ENCODE results near the gene TRIM54.
A peak's percentile ranks its signal among the peaks of the same experiment; 100 is the strongest.
"Not testable (repeated sequence)": the region's sequence is repeated elsewhere in the genome, so short reads cannot be mapped to it uniquely, and the experiment has no call there.

The TRIM54 gene

DNA sequence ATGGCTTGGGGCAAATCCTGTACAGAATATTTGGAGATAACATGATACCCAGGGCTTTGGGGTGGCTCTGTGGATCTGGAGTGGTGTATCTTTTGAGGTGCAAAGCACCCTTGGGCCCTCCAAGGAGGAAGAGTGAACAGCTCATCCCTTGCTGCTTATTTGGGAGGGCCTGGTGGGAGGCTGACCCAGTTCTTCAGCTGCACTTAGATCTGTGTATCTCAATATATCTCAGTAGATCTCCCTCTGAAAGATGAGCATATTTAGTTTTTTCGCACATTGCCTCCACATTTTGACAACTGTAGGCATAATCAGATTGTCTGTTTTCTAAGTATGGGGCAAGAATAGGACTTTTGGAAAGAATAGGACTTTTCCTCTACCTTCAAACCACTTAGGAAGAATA, 2.8 kb downstream of the TRIM54 start:
- no peak for DNase-seq (ENCODE audit: low spot score)

DNA sequence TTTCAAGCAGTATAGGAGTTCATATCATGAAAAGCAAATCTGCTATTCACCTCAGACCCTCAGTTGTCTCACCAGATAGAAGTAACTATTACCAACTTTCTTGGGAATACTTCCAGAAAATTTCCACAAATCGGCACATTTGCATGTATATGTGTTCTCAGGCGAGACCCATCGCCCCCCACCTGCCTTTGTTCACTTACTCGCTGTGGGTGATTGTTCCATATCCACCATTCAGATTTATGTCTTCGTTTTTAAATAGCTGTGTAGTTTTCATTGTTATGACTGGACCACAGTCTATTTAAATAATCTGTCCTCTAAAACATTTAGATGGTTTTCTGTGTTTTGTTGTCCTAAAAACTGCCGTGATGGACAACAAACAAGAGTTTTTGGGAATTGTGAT, 3.3 kb downstream of the TRIM54 start:
- no peak for DNase-seq (ENCODE audit: low spot score)

DNA sequence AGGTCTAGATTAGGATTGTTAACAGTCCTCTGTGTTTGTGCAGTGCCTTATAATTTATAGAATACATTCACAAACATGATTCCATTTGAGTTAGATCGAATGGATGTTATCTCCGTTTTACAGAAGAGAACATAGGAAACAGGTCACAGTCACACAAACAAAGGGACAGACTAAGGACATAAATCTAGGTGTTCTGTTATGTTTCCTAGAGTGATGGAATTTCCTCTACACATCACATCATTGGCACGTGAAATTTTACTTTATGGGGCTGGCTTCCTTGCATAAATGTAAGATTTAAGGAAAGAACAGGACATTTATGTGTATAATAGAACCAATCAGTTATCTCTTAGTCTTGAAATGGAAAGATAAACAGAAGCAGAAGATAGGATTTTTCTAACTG, 6.4 kb downstream of the TRIM54 start:
- DNase-seq (ENCODE audit: low spot score), result no peak

DNA sequence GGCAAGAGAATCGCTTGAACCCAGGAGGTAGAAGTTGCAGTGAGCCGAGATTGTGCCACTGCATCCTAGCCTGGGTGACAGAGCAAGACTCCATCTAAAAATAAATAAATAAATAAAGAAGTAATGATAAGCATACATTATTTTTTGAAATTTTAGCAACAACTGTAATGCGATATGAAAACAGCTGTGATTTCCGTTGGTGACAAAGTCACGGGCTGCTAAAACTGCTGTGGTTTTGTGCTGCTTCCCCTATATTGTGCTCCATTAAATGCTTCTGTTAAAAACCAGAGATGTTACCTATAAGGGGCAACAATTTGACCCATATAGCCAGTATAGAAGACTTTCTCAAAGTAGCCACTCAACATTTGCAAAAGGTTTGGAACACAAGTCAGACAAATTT, 8.3 kb downstream of the TRIM54 start:
- DNase-seq (ENCODE audit: low spot score), result no peak

DNA sequence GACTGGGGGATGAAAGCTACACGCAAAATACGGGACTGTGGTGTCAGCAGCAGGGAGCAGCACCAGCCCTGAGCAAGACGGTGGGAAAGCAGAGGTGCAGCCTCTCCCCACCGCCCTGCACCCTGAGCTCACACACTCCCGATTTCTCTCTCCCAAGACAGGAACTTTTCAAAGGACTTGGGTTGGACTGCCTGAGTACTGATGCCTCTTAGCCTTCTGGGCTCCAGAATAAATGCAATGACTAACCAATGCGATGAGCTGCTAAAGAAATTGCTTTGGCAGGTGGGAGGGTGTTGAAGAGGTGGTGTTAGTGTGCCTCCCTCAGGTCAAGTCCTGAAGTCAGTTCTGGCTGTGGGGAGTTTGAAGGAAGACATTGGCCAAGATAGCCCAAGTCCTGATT, 9.6 kb downstream of the TRIM54 start:
- peak; percentile 34 for DNase-seq (ENCODE audit: low spot score)

DNA sequence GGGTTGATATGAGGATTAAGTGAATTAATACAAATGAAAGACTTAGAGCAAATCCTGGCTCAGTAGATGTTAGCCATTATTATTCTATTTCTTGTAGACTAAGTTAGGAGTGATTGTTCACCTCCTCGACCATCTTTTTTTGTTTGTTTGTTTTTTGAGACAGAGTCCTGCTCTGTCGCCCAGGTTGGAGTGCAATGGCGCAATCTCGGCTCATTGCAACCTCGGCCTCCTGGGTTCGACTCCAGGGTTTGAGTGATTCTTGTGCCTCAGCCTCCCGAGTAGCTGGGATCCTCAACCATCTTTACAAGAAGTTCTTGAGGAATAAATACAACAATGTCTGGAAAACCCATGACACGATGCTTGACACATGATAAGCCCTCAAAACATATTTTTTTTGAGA, 12.7 kb downstream of the TRIM54 start:
- DNase-seq (ENCODE audit: low spot score), result no peak

DNA sequence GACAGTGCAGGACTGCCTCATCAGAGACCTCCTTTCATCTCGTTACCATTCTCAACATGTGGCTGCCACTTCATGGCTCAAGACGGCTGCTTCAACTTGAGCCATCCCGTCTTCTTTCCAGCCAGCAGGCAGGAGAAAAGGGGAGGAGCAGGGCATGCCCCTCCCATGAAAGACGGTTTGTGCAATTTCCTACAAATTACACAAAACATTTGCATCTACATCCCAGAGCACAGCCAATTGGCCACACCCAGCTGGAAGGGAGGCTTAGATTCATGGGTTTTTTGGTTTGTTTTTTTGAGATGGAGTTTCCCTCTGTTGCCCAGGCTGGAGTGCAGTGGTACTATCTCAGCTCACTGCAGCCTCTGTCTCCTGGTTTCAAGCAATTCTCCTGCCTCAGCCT, 14.3 kb downstream of the TRIM54 start:
- no peak for DNase-seq (ENCODE audit: low spot score)

DNA sequence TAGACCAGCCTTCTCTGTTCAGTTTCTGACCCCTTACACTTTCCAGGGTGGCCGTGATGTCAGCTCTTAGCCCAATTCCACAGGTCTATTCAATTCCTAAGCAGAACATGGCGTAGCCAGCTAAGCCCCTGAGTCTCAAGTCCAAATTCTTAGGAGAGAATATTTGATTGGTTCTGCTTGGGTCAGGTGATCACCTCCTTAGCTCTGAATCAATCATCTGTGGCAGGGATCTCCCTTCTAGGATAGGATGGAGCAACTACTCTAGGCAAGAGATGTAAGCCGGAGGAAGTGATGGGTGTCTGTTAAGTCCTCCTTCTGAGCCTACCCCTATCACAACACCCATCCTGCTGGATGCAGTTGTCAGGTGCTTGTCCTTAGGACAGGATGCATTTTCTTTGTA, 15.0 kb downstream of the TRIM54 start:
- no peak for DNase-seq (ENCODE audit: low spot score)

DNA sequence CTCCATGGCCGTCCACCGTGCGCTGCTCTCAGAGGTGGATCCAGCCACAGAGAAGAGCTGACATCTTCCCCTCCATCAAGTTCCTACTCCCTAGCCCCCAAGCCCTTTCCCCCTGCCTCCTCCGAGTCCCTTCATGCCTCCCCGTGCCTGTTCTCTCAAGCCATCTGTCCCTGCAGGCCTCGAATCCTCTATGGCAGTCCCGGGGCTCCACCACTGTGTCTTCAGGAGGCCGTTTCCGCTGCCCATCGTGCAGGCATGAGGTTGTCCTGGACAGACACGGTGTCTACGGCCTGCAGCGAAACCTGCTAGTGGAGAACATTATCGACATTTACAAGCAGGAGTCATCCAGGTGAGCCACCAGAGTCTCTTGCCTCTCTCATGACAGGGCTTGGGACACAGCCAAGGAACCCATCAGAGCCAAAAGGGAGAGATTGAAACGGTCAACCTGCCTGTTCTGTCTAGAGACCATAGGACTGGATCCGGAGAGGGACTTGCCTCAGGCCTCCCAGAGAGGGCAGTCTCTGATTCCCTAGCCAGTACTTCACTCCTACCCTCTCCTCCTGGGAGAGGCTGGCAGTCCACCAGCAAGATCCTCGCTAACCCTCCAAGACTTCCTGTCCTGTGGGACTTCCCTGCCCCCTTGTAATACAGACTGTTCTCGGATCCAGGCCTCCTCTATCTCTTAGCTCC, 16.3 kb downstream of the TRIM54 start:
- DNase-seq (ENCODE audit: low spot score), result no peak

DNA sequence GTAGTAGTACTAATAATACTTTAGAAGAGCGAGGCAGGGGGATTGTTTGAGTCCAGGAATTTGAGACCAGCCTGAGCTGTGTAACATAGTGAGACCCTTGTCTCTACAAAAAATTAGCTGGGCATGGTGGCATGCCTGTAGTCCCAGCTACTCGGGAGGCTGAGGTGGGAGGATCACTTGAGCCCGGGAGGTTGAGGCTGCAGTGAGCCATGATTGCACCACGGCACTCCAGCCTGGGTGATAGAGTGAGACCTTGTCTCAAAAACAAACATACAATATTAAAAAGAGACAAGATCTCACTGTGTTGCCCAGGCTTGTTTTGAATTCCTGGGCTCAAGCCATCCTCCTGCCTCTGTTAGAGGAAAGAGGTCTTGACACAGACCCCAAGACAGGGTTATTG, 18.4 kb downstream of the TRIM54 start:
- DNase-seq (ENCODE audit: low spot score), result not testable (repeated sequence)

DNA sequence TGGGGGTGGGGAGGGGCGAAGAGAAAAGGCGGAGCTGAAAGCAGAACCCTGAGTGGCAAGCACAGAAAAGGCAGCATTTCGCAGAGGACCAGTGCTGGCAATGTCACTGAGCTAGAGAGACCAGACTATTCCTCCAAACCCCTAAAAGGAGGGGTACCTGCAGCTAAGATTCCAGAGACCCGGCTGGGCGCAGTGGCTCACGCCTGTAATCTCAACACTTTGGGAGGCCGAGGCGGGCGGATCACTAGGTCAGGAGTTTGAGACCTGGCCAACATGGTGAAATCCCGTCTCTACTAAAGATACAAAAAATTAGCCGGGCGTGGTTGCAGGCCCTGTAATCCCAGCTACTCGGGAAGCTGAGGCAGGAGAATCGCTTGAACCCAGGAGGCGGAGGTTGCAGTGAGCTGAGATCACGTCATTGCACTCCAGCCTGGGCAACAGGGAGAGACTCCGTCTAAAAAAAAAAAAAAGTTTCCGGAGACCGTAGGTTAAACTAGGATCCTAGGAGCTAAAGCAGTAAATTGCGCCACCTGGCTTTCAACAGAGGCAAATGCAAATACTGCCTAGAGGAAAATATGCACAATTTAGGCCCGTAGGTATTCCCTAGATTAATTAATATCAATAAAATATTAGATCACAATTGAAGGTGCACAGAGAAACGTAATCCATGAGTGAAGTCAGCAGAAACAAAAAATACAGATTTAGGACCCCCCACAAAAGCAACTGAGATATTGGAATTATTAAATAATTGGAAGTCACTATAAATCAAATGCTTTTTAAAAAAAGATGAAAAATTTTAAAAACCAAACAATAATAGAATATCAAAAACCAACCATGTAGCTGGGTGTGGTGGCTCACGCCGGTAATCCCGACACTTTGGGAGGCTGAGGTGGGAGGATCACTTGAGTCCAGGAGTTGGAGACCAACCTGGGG, 21.1 kb downstream of the TRIM54 start:
- DNase-seq (ENCODE audit: low spot score), result peak; percentile 82

DNA sequence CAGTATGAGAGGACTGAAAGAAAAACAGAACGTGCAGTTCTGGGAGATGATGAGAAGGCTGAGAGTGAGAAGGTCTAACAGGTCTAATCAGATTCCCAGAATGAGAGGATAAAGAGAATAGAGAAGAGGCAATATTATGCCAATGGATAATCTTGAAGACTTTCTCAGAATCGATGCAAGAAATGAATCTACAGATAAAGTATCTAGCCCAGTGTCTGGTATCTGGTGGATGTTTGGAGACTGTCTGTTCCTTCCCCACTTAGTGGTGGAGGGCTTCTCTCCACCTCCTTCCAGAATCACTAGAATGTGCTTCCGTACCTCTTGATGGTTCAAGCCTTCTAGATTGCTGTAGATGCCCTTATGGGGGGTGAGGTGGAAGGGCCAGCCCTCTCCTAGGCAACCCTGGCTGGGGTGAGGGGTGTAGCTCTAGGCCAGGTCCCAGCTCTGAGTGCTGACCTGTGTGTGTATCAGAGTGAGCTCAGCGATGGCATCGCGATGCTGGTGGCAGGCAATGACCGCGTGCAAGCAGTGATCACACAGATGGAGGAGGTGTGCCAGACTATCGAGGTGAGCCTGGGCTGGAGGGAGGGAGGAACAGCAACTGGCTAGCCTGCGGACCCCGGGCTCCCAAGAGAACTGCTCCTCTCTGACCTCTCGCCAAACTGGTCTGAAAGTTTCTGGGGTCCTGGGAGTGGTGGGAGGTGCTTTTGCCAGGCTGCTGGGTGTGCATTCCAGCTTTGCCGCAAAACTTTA, 22.4 kb downstream of the TRIM54 start:
- no peak for DNase-seq (ENCODE audit: low spot score)

DNA sequence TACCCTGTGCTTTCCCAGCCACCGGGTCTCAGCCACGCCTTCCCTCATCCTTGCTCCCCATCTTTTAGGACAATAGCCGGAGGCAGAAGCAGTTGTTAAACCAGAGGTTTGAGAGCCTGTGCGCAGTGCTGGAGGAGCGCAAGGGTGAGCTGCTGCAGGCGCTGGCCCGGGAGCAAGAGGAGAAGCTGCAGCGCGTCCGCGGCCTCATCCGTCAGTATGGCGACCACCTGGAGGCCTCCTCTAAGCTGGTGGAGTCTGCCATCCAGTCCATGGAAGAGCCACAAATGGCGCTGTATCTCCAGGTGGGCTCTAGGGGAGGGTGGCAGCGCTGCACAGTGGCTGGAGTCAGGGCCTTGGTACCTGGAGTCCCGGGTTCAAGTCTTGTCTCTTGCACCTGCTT, 23.3 kb downstream of the TRIM54 start:
- no peak for DNase-seq (ENCODE audit: low spot score)

DNA sequence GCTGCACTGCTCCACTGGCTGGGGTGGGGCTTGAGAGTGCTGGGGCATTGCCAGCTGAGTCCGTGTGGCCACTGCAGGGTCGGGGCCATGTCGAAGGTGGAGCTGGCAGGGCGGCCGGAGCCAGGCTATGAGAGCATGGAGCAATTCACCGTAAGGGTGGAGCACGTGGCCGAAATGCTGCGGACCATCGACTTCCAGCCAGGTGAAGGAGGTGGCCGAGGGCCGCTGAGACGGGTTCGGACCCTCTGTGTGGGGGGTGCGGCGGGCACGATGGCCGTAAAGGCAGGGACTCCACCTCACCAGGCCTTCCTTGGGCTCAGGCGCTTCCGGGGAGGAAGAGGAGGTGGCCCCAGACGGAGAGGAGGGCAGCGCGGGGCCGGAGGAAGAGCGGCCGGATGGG, 23.9 kb downstream of the TRIM54 start:
- DNase-seq (ENCODE audit: low spot score), result no peak

DNA sequence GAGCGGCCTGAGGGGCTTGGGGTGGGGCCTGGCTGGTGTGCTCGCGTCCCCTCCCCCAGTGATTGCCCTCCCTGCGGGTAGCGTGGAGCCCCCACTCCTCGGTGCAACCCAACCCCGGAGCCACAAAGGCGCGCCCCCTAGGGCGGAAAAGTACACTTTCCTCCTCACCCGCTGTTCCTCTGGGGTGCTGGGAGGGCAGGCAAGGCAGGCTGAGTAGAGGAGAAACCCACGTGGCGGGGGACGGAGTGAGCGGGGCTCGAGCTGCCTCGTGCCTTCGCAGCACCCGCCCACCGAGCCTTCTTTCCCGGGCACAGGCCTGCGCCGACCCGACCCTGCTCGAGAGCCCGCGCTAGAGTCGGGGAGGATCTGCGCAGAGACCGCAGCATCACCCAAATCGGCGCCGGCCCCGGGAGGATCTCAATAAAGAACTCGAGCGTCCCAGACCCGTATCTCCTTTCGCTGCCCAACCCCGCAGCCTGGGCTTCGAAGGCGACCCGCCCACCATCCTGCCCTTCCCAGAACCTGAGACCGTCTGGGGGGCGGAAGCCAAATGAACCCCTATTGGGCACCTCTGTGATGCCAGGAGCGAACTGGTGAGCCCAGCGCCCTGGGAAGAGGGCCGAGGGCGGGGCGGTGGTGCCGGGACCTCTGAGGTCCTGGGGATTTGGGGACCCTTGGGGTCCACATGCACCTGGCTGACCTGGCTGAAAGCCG, 24.5 kb downstream of the TRIM54 start:
- no peak for DNase-seq (ENCODE audit: low spot score)

DNA sequence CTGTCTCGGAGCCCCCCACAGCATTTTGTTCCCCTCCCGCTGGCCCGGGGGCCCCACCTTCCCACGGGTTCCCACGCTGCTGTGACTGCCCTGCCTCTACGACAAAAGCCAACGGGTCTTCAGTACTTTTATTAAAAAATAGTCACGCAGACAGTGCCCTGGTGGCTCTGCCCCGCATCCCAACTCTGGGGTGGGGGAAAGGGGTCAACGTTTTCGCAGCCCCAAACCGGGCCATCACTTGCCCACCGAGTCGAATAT, 25.0 kb downstream of the TRIM54 start:
- DNase-seq (ENCODE audit: low spot score), result no peak

DNA sequence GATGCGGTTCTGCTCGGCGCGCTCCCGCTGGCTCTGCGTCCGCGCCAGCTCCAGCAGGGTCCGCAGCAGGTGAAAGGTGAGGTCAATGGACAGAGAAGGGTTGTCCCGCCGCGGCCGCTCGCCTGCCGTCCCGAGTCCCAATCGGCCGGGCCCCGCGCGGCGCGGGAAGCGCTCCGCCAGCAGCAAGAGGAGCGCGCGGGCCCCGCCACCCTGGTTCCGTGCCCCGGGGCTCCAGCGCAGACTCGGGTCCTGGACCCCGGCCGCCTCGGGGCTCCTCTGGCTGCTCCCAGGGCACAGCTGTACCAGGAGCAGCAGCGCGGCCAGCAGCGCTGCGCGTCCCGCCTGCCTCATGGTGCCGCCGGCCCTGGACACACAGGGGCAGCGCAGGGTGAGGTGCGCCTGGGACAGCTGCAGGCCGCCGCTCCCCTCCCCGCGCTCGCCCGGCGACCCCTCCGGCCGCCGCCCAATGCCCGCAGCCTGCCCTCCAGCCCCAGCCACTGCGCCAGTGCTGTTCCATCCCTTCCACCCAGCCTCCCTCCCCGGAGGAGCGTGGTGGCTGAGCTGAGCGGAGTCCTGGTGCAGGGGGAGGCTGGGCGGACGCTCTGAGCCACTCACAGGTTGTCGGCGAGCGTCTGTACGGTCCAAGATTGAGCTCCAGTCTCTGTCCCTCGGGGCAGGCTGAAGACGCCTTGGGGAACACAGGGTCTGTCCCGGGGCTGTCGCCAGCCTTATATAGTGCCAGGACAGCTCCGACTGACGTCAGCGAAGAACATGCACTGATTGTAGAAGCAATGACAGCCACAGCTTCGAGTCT, 25.5 kb downstream of the TRIM54 start:
- DNase-seq (ENCODE audit: low spot score), result no peak

DNA sequence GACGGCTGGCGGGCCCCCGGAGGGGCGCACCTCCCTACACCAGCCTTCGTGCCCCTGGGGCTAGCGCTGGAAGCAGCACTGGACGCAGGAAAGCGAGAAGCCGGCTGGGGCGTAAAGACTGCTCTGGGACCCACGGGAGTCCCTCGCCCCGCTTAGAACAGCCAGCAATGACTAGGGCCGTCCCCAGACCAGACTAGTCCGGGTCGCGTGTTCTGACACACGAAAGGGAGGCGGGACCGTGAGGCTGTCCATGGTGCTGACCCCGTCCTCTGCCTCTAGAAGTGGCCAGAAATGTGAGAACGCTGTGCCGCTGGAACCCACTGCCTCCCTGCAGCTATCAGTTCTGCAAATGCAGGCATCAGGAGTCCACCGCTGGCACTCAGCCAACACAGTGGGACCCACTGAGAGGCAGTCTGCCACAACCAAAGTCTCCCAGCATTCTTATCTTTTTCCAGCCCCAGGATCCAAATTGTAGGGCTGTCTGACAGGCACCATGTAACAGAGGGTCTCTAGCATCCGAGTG, 26.2 kb downstream of the TRIM54 start, which contains the start of gene UCN:
Gene UCN, minus strand, starts transcription at position 87 of the 523 bp plus-strand sequence. CDS start 550 bp downstream, outside the sequence.
- DNase-seq (ENCODE audit: low spot score), result no peak

DNA sequence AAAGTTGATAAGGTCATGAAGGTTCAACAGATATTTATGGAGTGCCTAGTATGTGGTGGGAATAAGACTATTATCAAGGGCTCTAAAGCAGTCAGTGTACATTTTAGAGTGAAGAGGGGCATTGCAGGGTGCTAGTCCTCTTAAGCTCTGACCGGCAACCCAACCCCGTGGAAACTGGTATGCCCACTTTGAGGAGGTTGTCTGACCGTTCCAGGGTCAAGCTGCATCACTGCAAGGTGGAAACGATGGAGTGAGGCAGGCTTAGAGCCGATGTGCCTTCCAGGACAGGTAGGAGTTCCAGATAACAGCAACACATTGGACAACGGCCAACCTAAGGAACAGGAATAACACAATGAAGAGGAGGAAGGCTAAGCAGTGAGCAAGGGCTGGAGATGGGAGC, 27.4 kb downstream of the TRIM54 start:
- no peak for DNase-seq (ENCODE audit: low spot score)

DNA sequence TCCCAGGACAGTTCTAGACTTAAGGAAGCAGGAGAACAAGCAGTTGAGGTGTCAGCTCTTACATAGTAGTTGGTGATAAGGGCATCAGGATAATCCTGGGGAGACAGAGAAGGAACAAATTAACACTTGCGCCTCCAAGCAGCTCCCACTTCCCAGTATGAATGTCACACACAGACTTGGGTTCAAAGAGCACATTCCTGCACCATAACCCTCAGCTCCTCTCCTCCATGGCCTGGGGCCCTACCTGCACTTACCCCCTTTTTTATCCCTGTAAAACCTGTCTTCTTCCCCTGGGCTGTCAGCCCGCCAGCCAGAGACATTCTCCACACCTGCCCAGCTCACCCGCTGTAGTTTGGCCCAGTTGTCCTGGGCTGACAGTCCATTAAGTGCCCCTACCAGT, 29.9 kb downstream of the TRIM54 start:
- DNase-seq (ENCODE audit: low spot score), result no peak
